HG03571 (cell line): Measurements from ENCODE around the gene DUSP18.
"Not testable (repeated sequence)": the region's sequence is repeated elsewhere in the genome, so short reads cannot be mapped to it uniquely, and the experiment has no call there.

Source experiments
- ATAC-seq: cut with Tn5 transposase; IDR thresholded peaks from one replicate; pipeline ENCODE4 v1.9.1; 2021; ENCODE audit not compliant: unreplicated experiment

The DUSP18 gene

GRCh38 chr22:30667494-30668385 is at the start of gene DUSP18:
Gene DUSP18, minus strand, starts transcription at chr22:30667875. Its CDS starts 3,872 bp downstream, at chr22:30664003.
- ATAC-seq, result peak; percentile 87

DNA sequence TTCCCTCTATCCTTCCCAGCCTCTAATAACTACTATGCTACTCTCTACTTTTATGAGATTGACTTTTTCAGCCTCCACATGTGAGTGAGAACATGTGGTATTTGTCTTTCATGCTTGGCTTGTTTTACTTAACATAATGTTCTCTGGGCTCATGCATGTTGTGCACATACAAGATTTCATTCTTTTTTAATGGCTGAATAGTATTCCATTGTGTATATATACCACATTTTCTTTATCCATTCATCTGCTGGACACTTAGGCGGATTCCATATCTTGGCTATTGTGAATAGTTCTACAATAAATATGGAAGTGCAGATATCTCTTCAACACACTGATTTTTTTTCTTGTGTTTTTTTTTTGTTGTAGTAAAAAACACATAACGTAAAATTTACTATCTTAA is 46.4 kb upstream of the DUSP18 start:
- ATAC-seq, result no peak

DNA sequence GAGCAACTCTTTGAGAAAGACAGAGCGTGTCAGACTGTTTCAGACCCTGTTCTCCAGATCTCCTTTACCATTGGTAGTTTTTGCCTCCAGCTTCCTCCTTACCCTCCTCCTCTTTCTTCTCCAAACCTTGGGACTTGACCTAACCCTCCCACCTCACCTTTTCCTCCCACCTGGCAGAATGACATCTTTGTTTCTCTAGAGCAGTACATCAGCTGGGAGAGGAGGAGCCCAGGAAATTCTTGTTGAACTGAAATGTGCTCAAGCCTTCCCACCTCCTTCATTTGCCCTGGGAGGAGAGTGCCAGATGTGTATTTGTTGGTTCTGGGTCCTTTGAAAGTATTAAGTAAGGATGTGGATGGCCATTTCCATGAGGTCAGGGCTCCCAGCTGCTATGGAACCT is 44.4 kb upstream of the DUSP18 start:
- ATAC-seq, result no peak

- not testable (repeated sequence) for ATAC-seq
Measured at GRCh38 chr22:30709980-30710379, 42.3 kb upstream of the DUSP18 start.

GRCh38 chr22:30705710-30706651 is 38.3 kb upstream of the DUSP18 start:
- no peak for ATAC-seq

DNA sequence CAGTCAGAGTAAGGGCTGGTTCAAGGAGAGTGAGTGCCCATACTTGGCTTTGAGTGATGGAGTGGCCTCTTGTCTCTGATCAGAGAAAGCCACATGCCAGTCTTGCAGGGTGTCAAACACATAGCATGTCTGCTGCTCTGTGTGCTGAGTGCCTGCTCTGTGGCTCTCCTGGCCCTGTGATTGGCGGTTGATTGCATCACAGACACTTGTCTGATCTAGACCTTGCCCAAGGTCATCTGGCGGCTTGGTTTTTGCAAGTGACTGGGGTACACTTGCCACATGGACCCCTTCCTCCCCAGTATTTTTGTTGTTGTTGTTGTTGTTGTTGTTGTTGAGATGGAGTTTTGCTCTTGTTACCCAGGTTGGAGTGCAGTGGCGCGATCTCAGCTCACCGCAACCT is 37.3 kb upstream of the DUSP18 start:
- ATAC-seq, result no peak

- ATAC-seq, result no peak
Measured at GRCh38 chr22:30702856-30703255, 35.2 kb upstream of the DUSP18 start.

DNA sequence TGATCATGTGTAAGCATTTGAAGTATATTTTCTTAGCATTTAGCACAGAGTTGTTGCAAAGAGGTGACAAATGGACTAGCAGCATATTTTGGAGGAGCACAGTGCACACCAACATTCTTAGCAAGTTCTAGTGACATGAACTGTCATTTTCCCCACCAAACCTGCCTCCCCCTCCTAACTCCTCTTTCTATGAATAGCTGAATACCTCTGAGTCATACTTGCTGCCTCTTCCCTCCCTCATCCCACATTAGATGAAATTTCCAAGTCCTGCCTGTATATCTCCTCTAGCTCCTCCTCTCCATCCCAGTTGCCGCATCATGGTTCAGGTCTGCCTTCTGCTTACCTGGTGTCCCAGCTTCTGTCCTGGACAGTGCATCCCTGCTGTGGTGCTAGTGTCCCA is 34.2 kb upstream of the DUSP18 start:
- ATAC-seq, result no peak

DNA sequence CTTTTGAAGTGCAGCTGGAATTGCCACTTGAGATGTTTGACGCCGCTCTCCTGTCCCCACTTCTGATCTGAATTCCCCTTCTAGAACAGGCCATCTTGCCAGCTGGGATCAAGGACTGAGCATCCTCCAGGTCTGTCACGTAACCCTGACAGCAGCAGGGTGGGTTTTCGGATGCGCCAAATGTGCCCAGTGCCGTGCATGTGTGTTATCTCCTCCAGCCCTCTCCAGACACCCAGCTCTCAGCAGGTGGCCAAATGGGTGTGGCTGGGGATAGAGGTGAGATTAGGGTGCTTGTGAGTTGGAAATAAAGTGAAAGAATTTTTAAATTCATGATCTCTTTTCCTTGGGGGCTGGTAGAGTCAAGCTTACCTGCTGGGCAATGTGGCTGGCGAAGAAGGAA is 30.3 kb upstream of the DUSP18 start:
- ATAC-seq, result no peak

DNA sequence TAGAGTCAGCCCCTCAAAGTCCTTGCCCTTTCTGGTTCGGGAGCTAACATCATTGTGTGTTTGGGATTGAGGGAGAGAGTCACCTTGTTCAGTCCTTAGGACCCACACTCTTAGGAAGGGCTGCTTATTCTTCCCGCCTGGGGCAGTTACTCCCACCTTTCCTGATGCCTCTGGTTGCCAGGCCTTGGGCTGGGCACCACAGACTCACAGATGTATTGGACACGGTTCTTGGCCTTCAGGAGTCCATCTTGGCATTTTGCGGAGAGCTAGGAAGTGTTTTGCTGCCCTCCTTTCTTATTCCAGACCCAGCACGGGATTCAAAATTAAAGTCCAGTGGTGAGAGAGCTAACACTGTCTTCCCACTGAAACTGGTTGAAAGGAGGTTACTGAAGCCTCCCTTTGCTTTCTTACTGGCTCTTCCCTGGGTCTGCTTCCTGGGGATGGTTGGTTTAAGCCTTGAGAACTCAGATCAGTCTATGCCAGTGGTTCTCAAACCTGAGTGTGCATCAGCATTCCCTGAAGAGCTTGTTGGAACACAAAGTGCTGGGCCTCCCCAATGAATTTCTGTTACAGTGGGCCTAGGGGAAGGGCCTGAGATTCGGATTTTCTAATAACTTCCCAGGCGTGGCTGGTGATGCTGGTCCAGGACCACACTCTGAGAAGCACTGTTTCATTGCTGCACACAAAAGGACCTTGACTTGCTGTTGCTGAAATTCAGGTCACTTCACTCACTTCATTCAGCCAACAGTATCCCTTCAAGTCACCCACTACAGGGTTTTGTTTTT is 28.4 kb upstream of the DUSP18 start:
- no peak for ATAC-seq

- ATAC-seq, result no peak
Measured at GRCh38 chr22:30695351-30695851, 27.7 kb upstream of the DUSP18 start.

- no peak for ATAC-seq
Measured at GRCh38 chr22:30694640-30695350, 27.1 kb upstream of the DUSP18 start, which contains the start of gene OSBP2. Gene OSBP2, plus strand, starts transcription at chr22:30694874. Its CDS starts 36 bp downstream, at chr22:30694910.

DNA sequence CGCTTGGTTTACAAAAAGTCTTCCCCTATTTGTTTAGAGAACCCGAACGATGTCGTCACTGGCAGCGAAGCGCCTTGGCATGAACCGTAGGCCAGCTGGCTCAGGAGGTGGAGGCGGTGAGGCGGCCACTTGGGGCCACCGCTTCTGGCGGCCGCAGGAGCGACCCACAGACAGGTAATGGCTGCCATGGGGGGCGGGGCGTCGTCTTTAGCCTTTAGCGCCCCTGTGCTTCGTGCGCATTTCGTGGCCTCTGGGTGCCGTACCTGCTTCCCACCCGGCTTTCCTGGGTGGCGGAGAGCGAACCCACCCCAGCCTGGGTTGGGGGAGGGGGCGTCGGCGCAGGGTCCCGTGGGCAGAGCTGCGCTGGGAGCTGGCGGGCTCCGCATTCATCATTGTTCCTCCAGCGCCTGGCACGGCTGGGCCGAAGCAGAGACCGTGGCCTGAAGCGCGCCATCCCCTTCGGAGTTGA is 26.5 kb upstream of the DUSP18 start:
- no peak for ATAC-seq

- no peak for ATAC-seq
Measured at GRCh38 chr22:30691204-30691603, 23.5 kb upstream of the DUSP18 start.

DNA sequence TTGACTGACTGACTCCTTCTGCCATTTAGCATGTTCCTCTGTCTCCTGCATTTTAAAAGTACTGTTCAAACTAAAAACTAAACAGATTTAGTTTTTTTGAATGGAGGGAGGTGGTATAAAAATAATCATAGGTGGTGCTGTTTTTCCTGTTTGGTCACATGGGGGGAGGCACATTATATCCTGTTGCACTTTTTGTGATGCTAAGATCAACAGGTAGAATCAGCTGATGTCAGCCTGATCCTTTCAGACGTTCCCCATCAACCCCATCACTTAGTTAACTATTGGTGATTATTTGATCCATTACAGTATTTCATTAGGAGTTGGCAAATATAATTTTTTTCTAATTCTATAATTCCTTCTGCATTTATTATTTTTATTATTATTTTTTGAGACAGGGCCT is 21.9 kb upstream of the DUSP18 start:
- no peak for ATAC-seq

DNA sequence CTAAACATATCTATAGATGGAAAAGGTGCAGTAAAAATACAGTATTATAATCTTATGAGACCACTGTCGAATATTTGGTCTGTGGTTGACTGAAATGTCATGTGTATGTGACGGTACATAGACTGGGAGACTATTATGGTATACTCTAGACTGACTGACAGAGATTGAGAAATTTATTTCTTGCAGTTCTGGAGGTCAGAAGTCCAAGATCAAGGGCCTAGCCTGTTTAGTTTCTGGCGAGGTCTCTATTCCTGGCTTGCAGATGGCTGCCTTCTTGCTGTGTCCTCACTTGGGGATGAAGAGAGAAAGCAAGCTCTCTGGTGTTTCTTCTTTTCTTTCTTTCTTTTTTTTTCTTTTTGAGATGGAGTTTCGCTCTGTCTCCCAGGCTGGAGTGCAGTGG is 19.7 kb upstream of the DUSP18 start:
- no peak for ATAC-seq

DNA sequence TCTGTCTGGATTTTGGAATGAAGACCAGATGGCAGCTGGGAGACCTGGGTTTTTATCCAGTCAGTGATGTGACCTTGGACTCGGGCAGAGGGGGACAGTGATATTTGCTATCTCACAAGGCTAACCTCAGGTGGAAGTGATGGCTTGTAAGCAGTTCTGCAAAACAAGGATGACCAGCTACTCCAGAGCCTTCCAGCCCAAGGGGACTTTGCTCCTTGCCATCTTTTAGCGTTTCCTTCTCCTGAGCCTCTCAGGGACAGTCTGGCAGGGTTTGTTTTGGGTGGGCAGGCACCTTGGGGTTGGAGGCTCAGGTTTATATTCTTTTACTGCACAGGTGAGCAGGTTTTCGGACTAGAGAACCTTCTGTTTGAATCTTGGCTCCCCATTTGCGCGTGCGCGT is 17.5 kb upstream of the DUSP18 start:
- no peak for ATAC-seq

DNA sequence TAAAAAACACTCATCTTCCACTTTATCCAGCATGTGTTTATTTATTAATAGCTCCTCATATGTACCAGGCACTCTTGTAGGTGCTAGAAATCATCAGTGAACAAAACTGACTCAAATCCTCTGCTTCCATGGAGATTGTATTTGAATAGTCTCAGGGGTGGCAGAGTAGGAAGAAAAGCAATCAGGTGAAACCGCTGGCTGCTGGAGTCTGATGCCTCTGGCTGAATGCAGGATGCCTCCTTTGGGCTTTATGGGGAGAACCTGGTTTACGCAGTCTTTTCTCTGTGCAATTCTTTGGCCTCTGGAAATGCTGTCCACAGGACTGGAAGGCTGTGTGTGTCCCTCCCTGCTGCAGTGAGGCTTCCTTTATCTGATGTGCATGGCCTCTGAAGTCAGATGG is 14.2 kb upstream of the DUSP18 start:
- no peak for ATAC-seq

GRCh38 chr22:30680991-30681770 is 13.5 kb upstream of the DUSP18 start:
- no peak for ATAC-seq
